ENCODE measurements around the gene ZFP90.
"Not testable (repeated sequence)": the region's sequence is repeated elsewhere in the genome, so short reads cannot be mapped to it uniquely, and the experiment has no call there.

The ZFP90 gene

DNA sequence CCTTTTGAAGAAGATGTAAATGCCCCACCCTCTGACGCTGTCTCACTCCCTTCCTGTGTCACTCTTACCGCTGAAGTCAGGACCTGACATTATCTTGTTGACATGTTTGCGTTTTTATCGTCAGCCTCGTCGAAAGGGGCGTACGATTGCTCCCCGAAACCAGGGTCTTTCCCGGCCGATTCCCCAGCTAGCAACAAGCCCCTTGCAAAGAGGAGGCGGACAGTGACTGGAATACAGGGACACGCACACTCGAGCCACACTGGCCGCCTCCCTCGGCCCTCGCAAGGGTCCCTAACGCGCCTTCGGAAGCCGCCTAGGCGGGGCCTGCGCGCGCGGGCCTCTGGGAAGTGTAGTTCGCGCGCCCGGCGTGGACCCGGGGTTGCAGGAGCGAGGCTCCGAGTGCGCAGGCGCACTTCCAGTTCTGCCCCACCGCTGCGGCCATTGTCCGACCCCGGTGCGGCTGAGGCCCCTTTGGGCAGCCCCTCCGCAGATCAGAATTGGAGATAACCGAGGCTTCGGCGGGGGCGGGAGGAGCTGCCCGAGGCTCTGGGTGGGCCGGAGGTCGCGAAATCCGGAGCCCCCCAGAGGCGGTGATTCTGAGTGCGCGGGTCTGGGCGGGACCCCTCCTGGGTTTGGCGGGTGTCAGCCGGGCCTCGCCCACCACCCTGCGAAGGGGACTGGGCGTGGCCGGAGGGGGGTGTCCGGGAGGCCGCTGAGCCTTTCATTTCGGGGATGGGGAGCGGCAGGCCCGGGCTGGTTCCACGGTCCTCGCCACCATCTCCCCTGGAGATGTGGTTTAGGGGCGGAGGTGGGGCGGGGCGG lies at the start of gene ZFP90:
Gene ZFP90, plus strand, starts transcription at position 412 of the 822 bp plus-strand sequence. CDS start 502 bp downstream, outside the sequence.
- DNase-seq (ENCODE audit: low read depth in 3 of 3) = peak; percentile 71 to 73 (median 72)

- DNase-seq (ENCODE audit: low read depth in 3 of 3) = no peak
These were observed 48.7 kb upstream of the ZFP90 start for GRCh38 chr16:68490358-68490757.

DNA sequence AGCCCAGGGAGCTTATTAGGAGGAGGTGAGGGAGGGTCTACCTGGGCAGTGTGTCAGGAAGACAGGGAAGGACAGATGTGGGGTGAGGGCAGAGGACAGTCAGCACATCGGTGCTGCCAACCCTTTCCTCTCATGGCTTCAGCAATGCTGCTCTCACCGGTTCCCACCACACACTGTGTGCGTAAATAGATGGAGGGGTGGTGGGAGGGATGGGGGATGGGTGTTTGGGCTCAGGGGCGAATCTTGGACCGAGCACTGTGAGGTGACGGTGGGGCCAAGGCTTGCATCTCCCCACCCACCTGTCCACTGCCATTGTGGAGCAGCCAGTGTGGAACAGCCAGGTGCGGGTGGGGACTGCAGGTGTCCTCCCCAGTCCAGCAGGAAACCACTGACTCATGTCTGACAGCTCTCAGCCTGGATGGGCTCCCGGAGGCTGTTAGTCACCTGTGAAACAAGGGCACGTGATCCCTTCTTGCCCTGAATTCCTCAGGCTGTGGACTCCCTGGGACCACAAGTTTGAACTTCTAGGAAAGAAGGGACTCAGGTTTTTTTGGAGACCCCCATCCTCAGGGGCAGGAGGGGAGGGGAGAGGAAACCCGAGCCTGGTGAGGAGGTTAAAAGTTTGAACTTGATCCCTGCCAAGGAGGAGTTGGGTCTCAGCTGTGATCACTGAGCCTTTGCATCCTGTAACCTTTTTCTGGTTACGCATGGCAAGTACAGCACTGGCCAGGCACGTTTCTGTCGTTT lies 48.1 kb upstream of the ZFP90 start:
- no peak for DNase-seq (ENCODE audit: low read depth in 3 of 3)

- DNase-seq (ENCODE audit: low read depth in 3 of 3) = no peak
These were observed 47.5 kb upstream of the ZFP90 start for GRCh38 chr16:68491576-68491950.

GRCh38 chr16:68492151-68492542 lies 46.9 kb upstream of the ZFP90 start:
- DNase-seq (ENCODE audit: low read depth in 3 of 3) = no peak

GRCh38 chr16:68492543-68493411 lies 46.3 kb upstream of the ZFP90 start:
- DNase-seq (ENCODE audit: low read depth in 3 of 3) = no peak

DNA sequence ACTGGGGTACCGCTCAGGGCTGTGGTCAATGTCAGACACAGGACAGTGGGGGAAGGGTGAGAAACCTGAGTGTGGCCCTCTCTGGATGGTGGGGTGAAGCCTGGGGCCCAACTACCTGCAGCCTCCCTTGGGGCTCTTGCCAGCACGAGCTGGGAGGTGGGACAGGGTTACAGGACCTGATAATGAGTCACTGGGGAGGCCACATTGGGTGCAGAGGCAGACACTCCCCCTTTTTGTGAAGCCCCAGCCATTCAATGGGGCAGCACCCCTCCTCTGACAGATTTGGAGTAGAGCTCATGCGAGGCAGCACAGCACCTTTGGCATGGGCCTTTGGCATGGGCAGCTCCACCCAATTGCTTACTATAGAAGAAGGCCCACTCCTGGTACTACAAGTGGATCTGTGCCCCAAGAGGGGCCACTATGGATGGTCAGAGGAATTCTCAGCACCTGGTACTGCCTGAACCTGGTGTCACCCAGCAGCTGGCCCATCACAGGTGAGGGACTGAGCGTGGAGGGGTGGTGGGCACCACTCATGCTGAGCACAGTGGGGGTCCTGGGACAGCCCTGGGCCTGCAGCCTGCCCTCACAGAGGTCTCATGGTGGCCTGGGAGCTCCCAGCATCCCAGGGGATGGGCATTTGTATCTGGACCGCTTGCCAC lies 45.5 kb upstream of the ZFP90 start:
- DNase-seq (ENCODE audit: low read depth in 3 of 3) = no peak

- DNase-seq (ENCODE audit: low read depth in 3 of 3) = not testable (repeated sequence)
These were observed 44.8 kb upstream of the ZFP90 start for GRCh38 chr16:68494261-68494660.

DNA sequence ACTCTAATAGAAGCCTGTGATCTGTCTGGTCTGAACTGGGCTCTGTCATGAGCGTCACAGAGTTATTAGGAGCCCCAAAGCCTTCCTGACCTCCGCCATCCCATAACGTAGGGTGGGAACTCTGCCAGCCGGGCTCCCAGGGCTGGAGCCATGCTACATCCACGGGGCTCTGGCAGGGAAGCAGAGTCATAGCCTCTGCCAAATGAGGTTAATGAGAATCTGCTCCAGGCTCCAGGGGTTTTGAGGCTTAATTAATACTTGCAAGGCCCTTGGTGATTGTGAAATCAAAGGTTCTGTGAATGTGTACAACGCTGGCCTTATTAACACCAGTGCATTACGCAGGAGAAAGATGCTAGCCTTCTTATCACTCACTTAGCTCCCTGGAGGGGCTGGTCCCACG lies 42.4 kb upstream of the ZFP90 start:
- no peak for DNase-seq (ENCODE audit: low read depth in 3 of 3)

GRCh38 chr16:68499006-68499405 lies 40.1 kb upstream of the ZFP90 start:
- no peak for DNase-seq (ENCODE audit: low read depth in 3 of 3)

GRCh38 chr16:68503334-68503733 lies 35.8 kb upstream of the ZFP90 start:
- no peak for DNase-seq (ENCODE audit: low read depth in 3 of 3)

DNA sequence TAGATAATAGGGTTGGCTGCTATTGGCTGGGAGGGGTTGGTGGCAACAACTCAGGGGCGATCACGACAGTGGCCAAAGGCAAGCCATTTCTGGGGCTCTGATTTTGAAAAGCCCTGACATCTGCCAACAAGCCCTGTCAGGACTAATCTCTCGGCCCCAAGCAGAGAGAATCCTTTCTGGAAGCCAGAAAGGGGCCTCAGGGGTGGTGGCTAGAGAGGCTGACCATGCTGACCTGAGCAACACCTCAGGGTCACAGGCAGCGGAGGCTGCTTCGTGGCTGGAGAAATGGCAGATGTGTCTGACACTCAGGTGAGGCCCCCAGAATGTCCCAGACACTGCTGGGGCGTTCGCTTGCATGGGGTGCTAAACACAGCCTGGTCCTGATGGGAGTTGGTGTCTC lies 35.0 kb upstream of the ZFP90 start:
- DNase-seq (ENCODE audit: low read depth in 3 of 3) = no peak

DNA sequence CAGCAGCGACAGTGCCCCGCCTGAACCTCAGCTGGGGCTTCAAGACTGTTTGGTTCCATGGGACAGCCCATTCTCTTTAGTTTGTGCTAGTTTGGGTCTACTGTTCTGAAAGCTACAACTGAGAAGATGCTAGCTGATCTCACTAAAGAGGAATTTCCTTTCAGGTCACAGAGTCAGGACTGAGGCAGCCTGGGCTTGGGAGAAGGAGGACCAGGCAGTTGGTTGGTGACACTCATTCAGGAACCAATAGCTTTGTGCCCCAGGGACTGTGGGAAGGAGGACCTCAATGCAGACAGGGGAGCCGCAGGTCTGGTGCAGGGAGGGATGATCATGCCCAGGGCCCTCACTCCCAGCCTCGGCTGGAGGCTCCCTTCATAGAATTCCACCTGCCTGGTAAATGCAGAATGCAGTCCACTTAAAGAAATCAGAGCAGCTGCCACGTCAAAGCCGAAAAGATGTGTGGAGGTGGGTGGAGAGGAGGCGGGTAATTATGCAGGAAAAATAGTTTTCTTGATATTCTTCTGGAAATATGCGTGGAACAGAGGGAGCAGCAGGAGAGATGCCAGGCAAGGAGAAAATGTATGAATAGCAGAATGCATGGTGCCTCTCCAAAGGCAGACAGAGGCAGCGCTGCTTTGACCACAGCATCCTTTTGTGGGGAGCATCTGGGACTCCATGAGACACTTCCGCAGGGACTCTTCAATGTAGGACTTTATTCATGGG lies 32.6 kb upstream of the ZFP90 start:
- DNase-seq (ENCODE audit: low read depth in 3 of 3) = no peak

DNA sequence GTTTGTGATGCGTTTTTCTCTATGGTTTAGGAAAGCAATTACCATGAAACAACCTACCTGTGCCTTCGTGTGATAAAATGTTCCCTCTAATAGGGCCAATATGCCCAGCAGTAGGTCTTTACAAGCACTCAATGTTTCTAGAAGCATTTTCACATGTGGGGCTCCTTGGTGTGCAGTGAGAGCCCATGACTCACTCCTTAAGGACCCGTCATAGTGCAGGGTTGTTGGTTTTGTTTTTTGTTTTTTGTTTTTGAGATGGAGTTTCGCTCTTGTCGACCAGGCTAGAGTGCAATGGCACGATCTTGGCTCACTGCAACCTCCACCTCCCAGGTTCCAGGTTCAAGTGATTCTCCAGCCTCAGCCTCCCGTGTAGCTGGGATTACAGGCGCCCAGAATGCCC lies 31.1 kb upstream of the ZFP90 start:
- no peak for DNase-seq (ENCODE audit: low read depth in 3 of 3)

DNA sequence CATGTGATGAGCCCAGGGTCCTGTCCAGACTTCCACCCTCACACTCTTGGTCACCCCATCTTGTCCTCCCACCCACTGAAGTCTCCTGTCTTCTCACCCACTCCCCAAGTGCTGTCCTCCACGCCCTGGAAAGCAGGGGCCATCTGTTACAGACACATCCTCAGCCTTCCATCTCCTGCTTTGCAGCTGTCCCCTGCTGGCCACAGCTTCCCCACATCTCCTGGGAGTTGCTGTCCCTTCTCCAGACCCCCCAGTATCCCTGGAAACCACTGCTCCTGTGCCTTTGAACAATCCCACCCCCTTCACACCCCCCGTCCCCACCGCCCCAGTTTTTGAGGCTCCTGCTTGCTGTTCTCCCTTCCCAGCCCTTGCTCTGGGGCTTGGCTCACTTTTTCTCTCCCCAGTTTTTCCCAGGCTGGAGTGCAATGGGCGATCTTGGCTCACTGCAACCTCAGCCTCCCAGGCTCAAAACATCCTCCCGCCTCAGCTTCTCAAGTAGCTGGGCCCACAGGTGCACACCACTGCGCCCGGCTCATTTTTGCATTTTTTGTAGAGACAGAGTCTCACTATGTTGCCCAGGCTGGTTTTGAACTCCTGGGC lies 30.4 kb upstream of the ZFP90 start:
- DNase-seq (ENCODE audit: low read depth in 3 of 3) = no peak

DNA sequence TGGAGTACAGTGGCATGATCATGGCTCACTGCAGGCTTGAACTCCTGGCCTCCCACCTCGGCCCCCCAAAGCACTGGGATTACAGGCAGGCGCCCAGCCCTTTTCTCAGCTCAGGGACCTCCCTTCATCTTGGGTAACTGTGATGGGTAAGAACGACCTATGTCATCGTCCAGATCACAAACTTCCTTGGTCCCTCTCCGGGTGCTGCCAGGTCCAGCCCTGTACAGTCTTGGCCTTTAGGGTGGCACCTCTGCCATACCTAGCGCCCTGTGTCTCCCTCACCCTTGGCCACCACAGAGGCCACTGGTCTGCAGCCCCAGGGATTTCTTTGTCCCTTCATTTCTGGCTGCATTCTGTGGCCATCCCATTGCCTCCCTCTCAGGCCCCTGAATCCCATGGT lies 29.7 kb upstream of the ZFP90 start:
- DNase-seq (ENCODE audit: low read depth in 3 of 3) = no peak

- DNase-seq (ENCODE audit: low read depth in 3 of 3) = no peak
These were observed 28.3 kb upstream of the ZFP90 start for GRCh38 chr16:68510775-68511174.

- DNase-seq (ENCODE audit: low read depth in 3 of 3) = no peak
These were observed 26.9 kb upstream of the ZFP90 start for GRCh38 chr16:68512183-68512582.

DNA sequence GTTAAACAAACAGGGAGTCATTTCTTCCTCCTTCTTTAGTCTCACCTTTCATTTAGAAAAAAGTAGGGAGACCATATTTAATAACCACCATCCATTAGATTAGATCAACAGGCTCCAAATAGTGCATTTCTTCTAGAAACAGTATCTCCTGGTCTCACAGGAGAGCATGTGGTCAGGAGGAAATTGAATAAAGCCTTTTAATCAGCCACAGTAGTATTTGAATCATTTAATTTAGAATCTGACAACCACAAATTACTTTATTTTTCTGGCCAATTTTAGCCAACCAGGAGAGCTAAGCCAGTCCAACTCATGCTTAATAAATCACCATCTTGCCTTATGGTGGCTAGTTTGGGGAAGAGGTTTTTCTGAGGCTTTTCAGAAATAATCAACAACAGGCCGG lies 26.3 kb upstream of the ZFP90 start:
- DNase-seq (ENCODE audit: low read depth in 3 of 3) = no peak

DNA sequence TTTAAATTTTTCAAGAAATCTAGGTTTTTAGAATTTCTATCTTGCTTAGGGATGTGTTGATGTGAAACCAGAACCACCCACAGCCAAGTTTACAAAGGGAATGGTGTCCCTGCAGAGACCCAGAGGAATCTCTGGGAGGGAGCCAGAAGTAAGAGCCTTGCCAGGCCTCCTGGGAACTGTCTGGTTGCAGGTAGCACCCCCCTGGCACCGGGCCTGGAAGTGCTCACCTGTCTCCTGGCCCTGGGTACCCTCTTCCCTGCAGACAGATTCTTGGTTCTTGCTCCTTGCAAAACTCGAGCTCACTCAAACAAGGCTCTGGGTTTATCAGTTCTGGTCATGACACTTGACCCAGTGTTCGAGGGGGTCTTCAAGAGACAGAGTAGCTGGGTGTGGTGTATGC lies 24.6 kb upstream of the ZFP90 start:
- DNase-seq (ENCODE audit: low read depth in 3 of 3) = no peak

All from stimulated activated CD4-positive, alpha-beta T cell treated with anti-CD3 and anti-CD28 coated beads, TNF-alpha, amount 100 ng/mL, for 4 hours (primary cell).